CD4-positive, alpha-beta T cell (primary cell): Measurements from ENCODE around the gene CIAO2A. TPM values are rescaled to one million over a fixed set of nuclear protein-coding genes. Genes with fewer than 3 reads are reported as not detected.

ENCODE experiments used
- ATAC-seq: fragments of 200-7000 bp; cut with Tn5 transposase; one replicate; pipeline ENCODE4 v1.10.0; 2022; ENCODE audit warnings: mild to moderate bottlenecking; ENCODE audit not compliant: poor library complexity
- CTCF ChIA-PET: fragments of 350-600 bp; sonication (Branson Sonifier 250); formaldehyde crosslinking; loops from one replicate; lab custom pipeline; 2021; ENCODE audit warnings: antibody characterized with exemption, inconsistent platforms; lab: Charles Lee
- POLR2A ChIA-PET: fragments of 350-600 bp; sonication (Branson Sonifier 250); formaldehyde crosslinking; loops from one replicate; lab custom pipeline; 2021; ENCODE audit warnings: antibody characterized with exemption, inconsistent platforms; lab: Charles Lee
- DNase-seq, 14 experiments: peaks; one replicate each; pipeline ENCODE4 v3.0.0-alpha.2; 2013 to 2020; ENCODE audit warnings: mixed read lengths in 2 of 14
- H3K27ac ChIP-seq, 2 donors: one replicate each; pipeline versions ENCODE4 v1.5.1 to v1.7.0; 2013; ENCODE audit warnings: low read length in 2 of 2, low read depth in 1 of 2, mild to moderate bottlenecking in 1 of 2
- H3K27me3 ChIP-seq, 2 experiments: 1 replicate in 1 of 2; 2 replicates in 1 of 2; pipeline versions ENCODE4 v1.6.1 to v1.7.0; 2013; ENCODE audit warnings: low read length in 2 of 2, control low read depth in 1 of 2, mild to moderate bottlenecking in 1 of 2, moderate library complexity in 1 of 2; ENCODE audit not compliant: insufficient read depth in 2 of 2, control insufficient read depth in 1 of 2
- H3K36me3 ChIP-seq: one replicate; pipeline ENCODE4 v1.6.1; 2013; ENCODE audit warnings: low read length, control low read depth; ENCODE audit not compliant: insufficient read depth
- H3K4me1 ChIP-seq: one replicate; pipeline ENCODE4 v1.6.1; 2013; ENCODE audit warnings: low read length, control low read depth; ENCODE audit not compliant: insufficient read depth
- H3K4me3 ChIP-seq: one replicate; pipeline ENCODE4 v1.5.1; 2013; ENCODE audit warnings: mild to moderate bottlenecking, low read length, moderate library complexity
- H3K9me3 ChIP-seq, 2 experiments: 1 replicate in 1 of 2; 2 replicates in 1 of 2; pipeline versions ENCODE4 v1.6.1 to v1.7.0; 2013; ENCODE audit warnings: low read length in 2 of 2, mild to moderate bottlenecking in 2 of 2, control low read depth in 1 of 2, moderate library complexity in 1 of 2; ENCODE audit not compliant: control insufficient read depth in 1 of 2, insufficient read depth in 1 of 2
- H3K27ac Mint-ChIP-seq: one replicate; pipeline ENCODE4 v1.8.0; 2020; ENCODE audit warnings: mixed read lengths
- H3K27me3 Mint-ChIP-seq: one replicate; pipeline ENCODE4 v1.8.0; 2021; ENCODE audit warnings: mixed read lengths
- H3K36me3 Mint-ChIP-seq: one replicate; pipeline ENCODE4 v1.8.0; 2021; ENCODE audit warnings: low read depth, mixed read lengths
- H3K4me1 Mint-ChIP-seq: one replicate; pipeline ENCODE4 v1.8.0; 2021; ENCODE audit warnings: low read depth, mixed read lengths
- H3K4me3 Mint-ChIP-seq: one replicate; pipeline ENCODE4 v1.8.0; 2020; ENCODE audit warnings: mild to moderate bottlenecking, mixed read lengths
- H3K9me3 Mint-ChIP-seq: one replicate; pipeline ENCODE4 v1.8.0; 2020; ENCODE audit warnings: mixed read lengths
- CTCF ChIP-seq: fragments of 200-600 bp; IDR thresholded peaks from one replicate; pipeline ENCODE4 v1.8.0; 2022; ENCODE audit warnings: antibody characterized with exemption, mild to moderate bottlenecking
- intact Hi-C, 2 experiments: fragments of 100-400 bp; cut with DNase I in 1 of 2; cut with micrococcal nuclease in 1 of 2; formaldehyde crosslinking; loops; one replicate each; pipeline versions ENCODE4 v1.15.1 to v1.9.0; 2023 to 2025; cut with DNase I, micrococcal nuclease
- total RNA-seq, 174 experiments: library from RNA in 2 of 174; stranded (reverse) in 2 of 174; gene quantifications; one replicate each; pipeline ENCODE4 v1.2.3 and lab custom pipeline; 2021 to 2026

CIAO2A gene
- total RNA-seq, 2 experiments from 2014 or later, result 10.9 to 12.2 TPM

- Mint-ChIP-seq H3K27me3 (peaks cover 20% of the 10 kb centered on the region), H3K27ac (no peak overlapping the region), H3K4me1 (peaks cover 10% of the 10 kb centered on the region), H3K36me3 (no peaks in the 10 kb centered on the region), H3K9me3 (no peaks in the 10 kb centered on the region), H3K4me3 (peak overlapping the region; percentile 53)
- peaks cover 18% of the 10 kb centered on the region for H3K4me1 ChIP-seq
- H3K36me3 ChIP-seq, result no peaks in the 10 kb centered on the region
- ChIA-PET CTCF (interaction anchor here (0.8 to 2.9 kb wide), 28 partner anchors 9 to 294 kb away, joined by 3 to 40 read pairs (median 6); partner anchors contain the start of gene HERC1), POLR2A (interaction anchor here (0.9 to 1.9 kb wide), 6 partner anchors 35 to 294 kb away, joined by 3 to 10 read pairs (median 4); partner anchors contain the start of gene HERC1)
- H3K9me3 ChIP-seq, result no peaks in the 10 kb centered on the region
- peak overlapping the region; percentile 16 for H3K4me3 ChIP-seq
- no peak for TF ChIP-seq CTCF
- no peak overlapping the region for H3K27ac ChIP-seq
- intact Hi-C loops, result loop anchor here (1.0 to 5.0 kb wide), 3 partner anchors 99 to 220 kb away; no protein-coding TSS in a partner anchor
- ATAC-seq (peak; percentile 48), DNase-seq (peak in 1 of 14 experiments; percentile 39)
- H3K27me3 ChIP-seq, result peaks cover 0 to 9% of the 10 kb centered on the region in 2 experiments
These were observed 47.7 kb downstream of the CIAO2A start for GRCh38 chr15:64045774-64046420.

DNA sequence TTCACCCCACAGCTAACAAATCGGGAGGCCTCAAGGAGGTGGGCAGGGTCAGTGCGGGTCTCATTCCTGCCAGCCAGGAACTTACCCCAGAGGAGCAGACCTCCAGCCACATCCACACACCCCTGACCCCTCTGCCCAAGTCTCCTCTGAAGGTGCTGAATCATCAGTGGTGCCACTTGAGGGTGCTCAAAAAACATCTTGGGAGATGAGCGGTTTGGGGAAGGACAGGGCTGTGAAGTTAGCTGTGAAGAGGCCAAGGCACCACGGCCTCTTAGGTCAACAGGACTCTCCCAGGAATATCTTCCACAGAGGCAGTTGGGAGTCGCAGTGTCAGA lies 48.6 kb downstream of the CIAO2A start:
- DNase-seq (no peak), ATAC-seq (no peak)
- no peak overlapping the region for H3K4me3 ChIP-seq
- H3K4me1 Mint-ChIP-seq, result peaks cover 6% of the 10 kb centered on the region
- CTCF ChIA-PET, result interaction anchor here (1.1 to 2.9 kb wide), 5 partner anchors 10 to 293 kb away, joined by 3 to 36 read pairs (median 12); no protein-coding TSS in a partner anchor
- intact Hi-C loops, result loop anchor here in 1 of 2 experiments (5.0 kb wide), 1 partner anchor 98 kb away; no protein-coding TSS in a partner anchor
- H3K27me3 Mint-ChIP-seq, result peaks cover 20% of the 10 kb centered on the region
- H3K4me1 ChIP-seq, result peaks cover 18% of the 10 kb centered on the region
- no peaks in the 10 kb centered on the region for H3K9me3 ChIP-seq
- H3K36me3 Mint-ChIP-seq, result no peaks in the 10 kb centered on the region
- no peaks in the 10 kb centered on the region for H3K36me3 ChIP-seq
- H3K27ac ChIP-seq, result no peak overlapping the region
- POLR2A ChIA-PET, result interaction anchor here (0.7 to 1.9 kb wide), 2 partner anchors 34 kb away, joined by 3 to 10 read pairs; no protein-coding TSS in a partner anchor
- peak overlapping the region; percentile 53 for H3K4me3 Mint-ChIP-seq
- no peak overlapping the region for H3K27ac Mint-ChIP-seq
- H3K9me3 Mint-ChIP-seq, result no peaks in the 10 kb centered on the region
- H3K27me3 ChIP-seq, result peaks cover 0 to 9% of the 10 kb centered on the region in 2 experiments
- no peak for TF ChIP-seq CTCF

DNA sequence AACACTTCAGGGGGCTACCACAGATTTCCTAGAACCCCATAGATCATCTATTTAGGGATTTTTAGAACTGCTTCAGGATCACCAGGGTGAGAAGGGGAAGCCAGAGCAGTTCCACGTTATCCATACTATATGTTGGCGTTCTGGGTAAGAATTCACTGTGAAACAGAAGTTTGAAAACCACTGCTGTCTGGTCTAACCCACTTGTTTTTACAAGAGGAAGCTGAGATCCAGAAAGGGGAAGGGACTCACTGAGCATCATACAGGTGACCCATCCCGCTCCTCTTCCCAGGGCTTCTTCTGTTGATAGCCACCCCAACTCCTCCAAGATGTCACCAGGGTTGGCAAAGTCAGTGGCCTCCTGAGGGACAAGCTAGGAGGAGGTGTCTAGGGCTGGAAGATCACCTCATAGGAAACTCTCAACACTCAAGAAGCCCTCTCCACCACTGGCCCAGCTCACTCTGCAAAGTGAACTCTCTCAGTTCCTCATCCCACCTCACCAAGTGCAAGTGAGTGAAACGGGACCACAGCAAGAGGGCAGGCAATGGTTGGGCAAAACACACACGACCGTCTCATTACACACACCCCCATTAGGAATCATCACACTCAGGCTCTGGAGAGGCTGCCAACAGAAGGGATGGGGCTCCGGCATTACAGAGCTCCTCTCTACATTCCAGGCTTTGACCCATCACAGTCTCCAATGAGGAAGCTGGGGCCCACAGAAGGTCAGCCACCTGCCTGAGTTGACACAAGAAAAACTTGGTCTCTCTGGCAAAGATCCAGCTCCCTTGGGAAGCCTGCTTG lies 49.1 kb downstream of the CIAO2A start:
- H3K4me3 ChIP-seq, result no peak overlapping the region
- H3K27me3 ChIP-seq, result peaks cover 0 to 9% of the 10 kb centered on the region in 2 experiments
- no peaks in the 10 kb centered on the region for H3K9me3 ChIP-seq
- peaks cover 18% of the 10 kb centered on the region for H3K4me1 ChIP-seq
- ChIA-PET CTCF (interaction anchor here (1.1 to 2.9 kb wide), 2 partner anchors 10 to 100 kb away, joined by 3 to 36 read pairs; no protein-coding TSS in a partner anchor), POLR2A (interaction anchor here (0.7 kb wide), 1 partner anchor 34 kb away, joined by 3 read pairs; no protein-coding TSS in a partner anchor)
- Mint-ChIP-seq H3K27ac (no peak overlapping the region), H3K4me3 (peak overlapping the region; percentile 69), H3K36me3 (no peaks in the 10 kb centered on the region), H3K27me3 (peaks cover 20% of the 10 kb centered on the region), H3K9me3 (no peaks in the 10 kb centered on the region), H3K4me1 (peaks cover 6% of the 10 kb centered on the region)
- H3K27ac ChIP-seq, result no peak overlapping the region
- intact Hi-C loops, result loop anchor here in 1 of 2 experiments (5.0 kb wide), 1 partner anchor 97 kb away; no protein-coding TSS in a partner anchor
- DNase-seq (peak in 1 of 14 experiments; percentile 24), ATAC-seq (no peak)
- no peaks in the 10 kb centered on the region for H3K36me3 ChIP-seq
- TF ChIP-seq CTCF, result no peak
